T-helper 17 cell (primary cell): ENCODE measurements around the gene YIPF5. TPM values are rescaled to one million over a fixed set of nuclear protein-coding genes. Genes with fewer than 3 reads are reported as not detected.

Experiments
- ATAC-seq: fragments of 150-1000 bp; cut with Tn5 transposase; 2 replicates; pipeline ENCODE4 v1.10.0; 2021; ENCODE audit warnings: mild to moderate bottlenecking, moderate library complexity
- DNase-seq, 3 donors: peaks; one replicate each; pipeline versions ENCODE4 v3.0.0 to v3.0.0-alpha.2; 2020 to 2021
- H3K9me3 ChIP-seq: one replicate; pipeline ENCODE4 v1.7.0; 2013; ENCODE audit warnings: low read length, mild to moderate bottlenecking; ENCODE audit not compliant: control insufficient read depth, poor library complexity, severe bottlenecking
- H3K27ac Mint-ChIP-seq: one replicate; pipeline ENCODE4 v1.8.0; 2022; ENCODE audit warnings: mild to moderate bottlenecking, moderate library complexity, mixed read lengths
- H3K27me3 Mint-ChIP-seq: one replicate; pipeline ENCODE4 v1.8.0; 2022; ENCODE audit warnings: mixed read lengths
- H3K36me3 Mint-ChIP-seq: one replicate; pipeline ENCODE4 v1.8.0; 2022; ENCODE audit warnings: low read depth, mixed read lengths
- H3K4me1 Mint-ChIP-seq: one replicate; pipeline ENCODE4 v1.8.0; 2022; ENCODE audit warnings: mild to moderate bottlenecking, mixed read lengths
- H3K4me3 Mint-ChIP-seq: one replicate; pipeline ENCODE4 v1.8.0; 2022; ENCODE audit warnings: mild to moderate bottlenecking, moderate library complexity, mixed read lengths
- total RNA-seq, 4 donors: library from RNA in 2 of 4; stranded (reverse) in 2 of 4; gene quantifications; one replicate each; pipeline ENCODE4 v1.2.3 and lab custom pipeline; 2022 to 2026

Gene YIPF5
- total RNA-seq, 2 donors from 2014 or later, result 40.3 to 46.6 TPM

GRCh38 chr5:144162686-144163085 is 7.8 kb downstream of the YIPF5 start:
- H3K27me3 Mint-ChIP-seq, result no peaks in the 10 kb centered on the region
- H3K4me3 Mint-ChIP-seq, result no peak overlapping the region
- peaks cover 7% of the 10 kb centered on the region for H3K36me3 Mint-ChIP-seq
- DNase-seq, result no peak
- peaks cover 7% of the 10 kb centered on the region for H3K4me1 Mint-ChIP-seq
- H3K27ac Mint-ChIP-seq, result peak overlapping the region; percentile 27
- no peak for ATAC-seq
- H3K9me3 ChIP-seq, result no peaks in the 10 kb centered on the region

- ATAC-seq, result no peak
- Mint-ChIP-seq H3K4me1 (no peaks in the 10 kb centered on the region), H3K27ac (peak overlapping the region; percentile 2), H3K36me3 (no peaks in the 10 kb centered on the region), H3K27me3 (no peaks in the 10 kb centered on the region), H3K4me3 (no peak overlapping the region)
- no peaks in the 10 kb centered on the region for H3K9me3 ChIP-seq
- no peak for DNase-seq
Observed at GRCh38 chr5:144156767-144157171, 13.7 kb downstream of the YIPF5 start.

- ATAC-seq, result no peak
Observed at GRCh38 chr5:144151026-144151425, 19.4 kb downstream of the YIPF5 start.

GRCh38 chr5:144144956-144145751 is 25.3 kb downstream of the YIPF5 start:
- DNase-seq (no peak), ATAC-seq (no peak)
- Mint-ChIP-seq H3K27me3 (peaks cover 28% of the 10 kb centered on the region), H3K36me3 (peaks cover 5% of the 10 kb centered on the region), H3K27ac (no peak overlapping the region), H3K4me3 (no peak overlapping the region), H3K4me1 (peaks cover 9% of the 10 kb centered on the region)
- no peaks in the 10 kb centered on the region for H3K9me3 ChIP-seq

More at GRCh38 chr5:144151026-144151425, 19.4 kb downstream of the YIPF5 start:
- Mint-ChIP-seq H3K27me3 (no peaks in the 10 kb centered on the region), H3K27ac (no peak overlapping the region), H3K4me3 (no peak overlapping the region), H3K4me1 (peaks cover 3% of the 10 kb centered on the region), H3K36me3 (no peaks in the 10 kb centered on the region)
- no peaks in the 10 kb centered on the region for H3K9me3 ChIP-seq
- no peak for DNase-seq

GRCh38 chr5:144143625-144144024 is 26.8 kb downstream of the YIPF5 start:
- H3K27ac Mint-ChIP-seq, result no peak overlapping the region
- no peak for ATAC-seq

GRCh38 chr5:144142824-144143162 is 27.7 kb downstream of the YIPF5 start:
- H3K4me3 Mint-ChIP-seq, result no peak overlapping the region
- H3K9me3 ChIP-seq, result no peaks in the 10 kb centered on the region
- H3K27ac Mint-ChIP-seq, result no peak overlapping the region
- H3K4me1 Mint-ChIP-seq, result peaks cover 11% of the 10 kb centered on the region
- ATAC-seq (no peak), DNase-seq (no peak)
- peaks cover 5% of the 10 kb centered on the region for H3K36me3 Mint-ChIP-seq
- peaks cover 39% of the 10 kb centered on the region for H3K27me3 Mint-ChIP-seq

More at GRCh38 chr5:144143625-144144024, 26.8 kb downstream of the YIPF5 start:
- H3K9me3 ChIP-seq, result no peaks in the 10 kb centered on the region
- no peak overlapping the region for H3K4me3 Mint-ChIP-seq
- H3K27me3 Mint-ChIP-seq, result peaks cover 36% of the 10 kb centered on the region
- peaks cover 5% of the 10 kb centered on the region for H3K36me3 Mint-ChIP-seq
- no peak for DNase-seq
- H3K4me1 Mint-ChIP-seq, result peaks cover 11% of the 10 kb centered on the region

GRCh38 chr5:144142139-144142823 is 28.2 kb downstream of the YIPF5 start:
- Mint-ChIP-seq H3K4me1 (peaks cover 11% of the 10 kb centered on the region), H3K36me3 (peaks cover 7% of the 10 kb centered on the region), H3K27ac (no peak overlapping the region), H3K4me3 (no peak overlapping the region), H3K27me3 (peaks cover 44% of the 10 kb centered on the region)
- ATAC-seq, result peak; percentile 90
- no peak for DNase-seq
- no peaks in the 10 kb centered on the region for H3K9me3 ChIP-seq

- no peak for DNase-seq
- peaks cover 7% of the 10 kb centered on the region for H3K36me3 Mint-ChIP-seq
- peak overlapping the region; percentile 6 for H3K27ac Mint-ChIP-seq
- peaks cover 46% of the 10 kb centered on the region for H3K27me3 Mint-ChIP-seq
- H3K4me3 Mint-ChIP-seq, result no peak overlapping the region
- H3K9me3 ChIP-seq, result no peaks in the 10 kb centered on the region
- ATAC-seq, result no peak
- peaks cover 11% of the 10 kb centered on the region for H3K4me1 Mint-ChIP-seq
Observed at GRCh38 chr5:144141585-144141984, 28.9 kb downstream of the YIPF5 start.

GRCh38 chr5:144139586-144139985 is 30.9 kb downstream of the YIPF5 start:
- Mint-ChIP-seq H3K4me1 (peaks cover 11% of the 10 kb centered on the region), H3K4me3 (no peak overlapping the region), H3K27ac (no peak overlapping the region), H3K27me3 (peaks cover 46% of the 10 kb centered on the region), H3K36me3 (peaks cover 7% of the 10 kb centered on the region)
- DNase-seq, result no peak
- no peak for ATAC-seq
- no peaks in the 10 kb centered on the region for H3K9me3 ChIP-seq

GRCh38 chr5:144135113-144135762 is 35.2 kb downstream of the YIPF5 start:
- no peaks in the 10 kb centered on the region for H3K9me3 ChIP-seq
- Mint-ChIP-seq H3K4me3 (no peak overlapping the region), H3K4me1 (peaks cover 2% of the 10 kb centered on the region), H3K27ac (no peak overlapping the region), H3K36me3 (peaks cover 2% of the 10 kb centered on the region), H3K27me3 (peaks cover 33% of the 10 kb centered on the region)
- ATAC-seq, result no peak
- DNase-seq, result no peak

GRCh38 chr5:144134194-144134826 is 36.1 kb downstream of the YIPF5 start:
- Mint-ChIP-seq H3K4me1 (peaks cover 2% of the 10 kb centered on the region), H3K36me3 (peaks cover 2% of the 10 kb centered on the region), H3K4me3 (no peak overlapping the region), H3K27me3 (peaks cover 31% of the 10 kb centered on the region), H3K27ac (no peak overlapping the region)
- no peaks in the 10 kb centered on the region for H3K9me3 ChIP-seq
- no peak for DNase-seq
- no peak for ATAC-seq

- DNase-seq, result no peak
- Mint-ChIP-seq H3K4me3 (no peak overlapping the region), H3K4me1 (peaks cover 2% of the 10 kb centered on the region), H3K36me3 (peaks cover 2% of the 10 kb centered on the region), H3K27ac (no peak overlapping the region), H3K27me3 (peaks cover 29% of the 10 kb centered on the region)
- no peak for ATAC-seq
- no peaks in the 10 kb centered on the region for H3K9me3 ChIP-seq
Observed at GRCh38 chr5:144133050-144133633, 37.3 kb downstream of the YIPF5 start.

GRCh38 chr5:144131261-144131660 is 39.2 kb downstream of the YIPF5 start:
- Mint-ChIP-seq H3K36me3 (no peaks in the 10 kb centered on the region), H3K27me3 (peaks cover 21% of the 10 kb centered on the region), H3K27ac (no peak overlapping the region), H3K4me1 (peaks cover 2% of the 10 kb centered on the region), H3K4me3 (no peak overlapping the region)
- no peaks in the 10 kb centered on the region for H3K9me3 ChIP-seq
- DNase-seq, result no peak
- ATAC-seq, result no peak
